HG03159 (cell line): ENCODE results near the gene GTF2H4.
"Not testable (repeated sequence)": the region's sequence is repeated elsewhere in the genome, so short reads cannot be mapped to it uniquely, and the experiment has no call there.

ENCODE experiments used
- ATAC-seq: cut with Tn5 transposase; IDR thresholded peaks from one replicate; pipeline ENCODE4 v1.9.1; 2021; ENCODE audit warnings: mild to moderate bottlenecking, moderate library complexity; ENCODE audit not compliant: unreplicated experiment

GTF2H4 gene

GRCh38 chr6:30907758-30908591, at the start of gene GTF2H4:
Gene GTF2H4, plus strand, starts transcription at chr6:30908207.
- ATAC-seq: peak; percentile 91

DNA sequence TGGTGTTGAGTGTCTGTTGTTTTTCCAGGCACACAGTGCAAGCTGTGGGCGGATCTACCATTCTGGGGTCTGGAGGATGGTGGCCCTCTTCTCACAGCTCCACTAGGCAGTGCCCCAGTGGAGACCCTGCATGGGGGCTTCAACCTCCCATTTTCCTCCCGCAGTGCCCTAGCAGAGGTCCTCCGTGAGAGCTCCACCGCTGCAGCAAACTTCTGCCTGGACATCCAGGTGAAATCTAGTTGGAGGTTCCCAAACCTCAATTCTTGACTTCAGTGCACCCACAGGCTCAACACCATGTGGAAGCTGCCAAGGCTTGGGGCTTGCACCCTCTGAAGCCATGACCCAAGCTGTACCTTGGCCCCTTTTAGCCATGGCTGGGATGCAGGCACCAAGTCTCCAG, 48.3 kb upstream of the GTF2H4 start:
- not testable (repeated sequence) for ATAC-seq

- ATAC-seq: no peak
These were observed 46.6 kb upstream of the GTF2H4 start for GRCh38 chr6:30861257-30862048.

GRCh38 chr6:30862156-30862875, 45.7 kb upstream of the GTF2H4 start:
- ATAC-seq: no peak

DNA sequence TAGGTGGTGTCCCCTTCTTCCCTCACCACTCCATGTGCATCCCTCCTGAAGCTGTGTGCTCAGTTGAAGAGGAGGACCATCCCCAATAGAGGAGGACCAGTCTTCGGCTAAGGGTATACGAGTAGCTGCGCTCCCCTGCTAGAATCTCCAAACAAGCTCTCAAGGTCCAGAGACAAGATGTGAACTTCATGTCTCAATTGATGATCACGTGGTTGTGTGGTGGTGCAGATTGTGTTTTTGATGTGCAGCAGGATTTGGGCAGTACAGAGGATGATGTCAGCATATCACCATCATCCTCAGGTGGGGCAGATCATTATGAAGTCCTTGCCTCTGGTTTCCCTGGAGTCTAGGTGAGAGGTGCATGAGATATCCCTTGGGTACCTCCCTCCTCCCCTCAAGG, 43.7 kb upstream of the GTF2H4 start:
- no peak for ATAC-seq

GRCh38 chr6:30869241-30869749, 38.7 kb upstream of the GTF2H4 start:
- not testable (repeated sequence) for ATAC-seq

DNA sequence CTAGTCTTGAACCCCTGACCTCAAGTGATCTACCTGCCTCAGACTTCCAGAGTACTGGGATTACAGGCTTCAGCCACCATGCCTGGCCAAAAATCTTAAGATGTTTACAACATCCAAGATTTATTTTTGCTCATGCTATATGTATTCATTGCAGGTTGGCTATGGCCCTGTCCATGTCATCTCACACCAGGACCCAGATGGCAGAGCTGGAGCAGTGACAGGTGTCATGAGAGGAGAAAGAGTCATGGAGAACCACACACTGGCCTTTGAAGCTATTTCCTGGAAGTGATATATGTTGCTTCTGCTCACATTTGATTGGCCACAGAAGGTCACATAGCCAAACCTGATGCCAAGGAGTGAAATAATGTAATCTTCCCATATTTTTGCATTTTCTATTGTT, 37.5 kb upstream of the GTF2H4 start:
- no peak for ATAC-seq

DNA sequence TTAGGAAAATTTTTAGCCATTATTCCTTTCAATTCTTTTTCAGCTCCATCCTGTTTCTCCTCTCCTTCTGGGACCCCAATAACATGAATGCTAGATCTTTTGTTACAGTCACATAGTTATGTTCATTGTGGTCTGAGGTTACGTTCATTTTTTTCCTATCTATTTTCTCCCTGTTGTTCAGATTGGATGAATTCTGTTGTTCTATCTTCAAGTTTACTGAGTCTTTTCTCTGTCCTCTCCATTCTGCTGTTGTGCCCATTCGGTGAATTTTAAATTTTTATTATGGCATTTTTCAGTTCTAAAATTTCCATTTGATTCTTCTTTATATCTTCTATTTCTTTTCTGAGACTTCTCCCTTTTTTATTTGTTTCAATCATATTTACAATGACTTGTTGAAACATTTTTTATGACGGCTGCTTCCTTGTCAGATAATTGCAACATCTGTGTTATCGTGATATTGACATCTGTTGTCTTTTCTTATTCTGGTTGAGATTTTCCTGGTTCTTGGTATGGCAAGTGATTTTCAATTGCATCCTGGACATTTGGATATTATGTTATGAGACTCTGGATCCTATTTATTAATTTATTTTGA, 36.3 kb upstream of the GTF2H4 start:
- no peak for ATAC-seq

GRCh38 chr6:30873137-30873640, 34.8 kb upstream of the GTF2H4 start:
- ATAC-seq: no peak

- ATAC-seq: not testable (repeated sequence)
These were observed 34.2 kb upstream of the GTF2H4 start for GRCh38 chr6:30873795-30874194.

DNA sequence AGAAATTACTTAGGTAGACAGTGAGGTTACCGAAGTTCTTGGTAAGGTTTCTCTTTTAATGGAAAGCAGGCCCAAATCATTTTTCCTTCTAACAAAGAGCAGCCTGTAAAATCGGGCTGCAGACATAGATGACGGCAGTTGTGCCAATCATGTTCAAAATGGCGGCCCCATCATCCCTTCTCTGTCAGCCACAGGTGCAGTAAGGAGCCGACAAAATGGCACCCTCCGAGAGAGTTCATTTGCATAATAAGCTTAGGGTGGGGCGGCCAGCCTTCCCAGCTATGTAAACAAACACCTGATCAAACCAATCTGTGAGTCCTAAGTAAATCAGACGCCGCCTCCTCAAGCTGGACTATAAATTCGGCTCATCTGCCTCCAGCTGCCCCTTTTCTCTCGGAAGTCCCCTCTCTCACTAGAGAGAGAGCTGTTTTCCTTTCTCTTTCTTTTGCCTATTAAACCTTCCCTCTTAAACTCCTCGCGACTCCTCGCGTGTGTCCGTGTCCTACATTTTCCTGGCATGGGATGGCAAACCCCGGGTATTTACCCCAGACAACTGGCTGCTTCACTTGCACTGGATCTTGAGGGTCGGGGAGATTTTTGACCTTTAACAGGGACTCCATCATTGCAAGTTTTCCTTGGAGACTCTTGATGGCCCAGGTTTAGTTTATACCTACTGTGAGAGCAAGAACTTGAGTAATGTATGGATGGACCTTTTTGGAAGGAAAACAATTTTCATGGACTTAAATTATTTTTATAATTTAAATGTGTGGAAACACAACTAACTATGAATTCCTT, 32.6 kb upstream of the GTF2H4 start:
- ATAC-seq: no peak

DNA sequence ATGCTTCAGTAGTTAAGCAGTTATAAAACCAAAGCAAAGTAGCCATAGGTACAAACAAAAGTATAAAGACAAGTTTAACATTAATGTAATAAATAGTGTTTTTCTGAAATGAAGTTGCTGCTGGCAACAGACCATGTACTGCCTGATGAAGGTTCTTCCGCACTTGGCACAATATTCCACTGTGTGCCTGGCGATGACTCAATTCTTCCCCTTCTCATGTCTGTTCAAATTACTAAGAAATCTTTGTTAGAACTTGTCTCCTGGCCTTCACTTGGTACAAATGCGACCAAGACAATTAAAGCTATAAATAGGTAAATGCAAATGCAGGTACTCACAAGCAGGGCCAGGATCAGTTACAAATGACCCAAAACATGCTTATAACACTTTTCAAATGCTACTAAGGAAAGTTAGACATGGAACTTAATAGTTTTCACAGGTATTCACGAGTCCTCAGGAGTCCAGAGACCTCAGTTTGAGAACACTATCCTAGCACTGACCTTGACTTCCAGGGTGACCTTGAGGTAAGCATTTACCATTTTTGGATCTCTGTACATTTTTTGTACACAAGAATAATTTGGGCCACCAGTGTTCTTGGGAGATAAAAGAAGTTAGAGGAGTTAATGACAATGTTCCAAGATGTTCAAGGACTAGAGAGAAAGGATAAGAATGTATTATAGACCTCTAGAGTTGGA, 31.8 kb upstream of the GTF2H4 start:
- no peak for ATAC-seq

GRCh38 chr6:30877419-30878262, 30.4 kb upstream of the GTF2H4 start:
- ATAC-seq: no peak

- no peak for ATAC-seq
These were observed 28.2 kb upstream of the GTF2H4 start for GRCh38 chr6:30879684-30880427.

DNA sequence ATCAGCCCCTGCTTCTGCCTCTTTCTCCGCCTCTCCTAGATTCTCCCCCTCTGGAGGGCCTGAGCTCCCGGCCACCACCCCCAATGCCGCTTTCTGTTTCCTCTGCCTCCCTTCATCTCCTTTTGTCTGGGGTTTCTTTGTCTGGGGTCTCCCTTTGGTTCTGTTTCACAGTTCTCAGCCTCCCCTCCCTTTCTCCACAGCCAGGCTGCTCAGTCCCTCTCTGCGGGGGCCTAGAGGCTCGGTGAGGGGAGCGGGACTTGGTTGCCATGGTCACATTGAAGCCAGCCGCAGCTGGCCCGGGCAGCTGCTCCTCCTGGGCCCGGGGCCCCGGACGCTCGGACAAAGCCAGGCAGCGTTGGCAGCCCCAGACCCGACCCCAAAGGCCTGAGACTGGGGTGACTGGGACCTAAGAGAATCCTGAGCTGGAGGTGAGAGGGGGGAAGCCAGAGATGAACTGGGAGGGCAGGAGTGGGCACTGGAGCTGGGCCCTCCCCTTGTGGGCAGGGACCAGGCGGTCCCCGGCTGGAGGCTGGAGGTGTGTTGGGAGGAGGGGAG, 27.2 kb upstream of the GTF2H4 start:
- ATAC-seq: no peak

- no peak for ATAC-seq
These were observed 26.4 kb upstream of the GTF2H4 start for GRCh38 chr6:30881392-30882203.
